SH-SY5Y (cell line): ENCODE results near the gene MYEOV.

Experiments
- GATA2 ChIP-seq: IDR thresholded peaks from 2 replicates; pipeline ENCODE4 v1.6.1; 2011; ENCODE audit warnings: mild to moderate bottlenecking, low read depth, low read length
- GATA3 ChIP-seq: IDR thresholded peaks from 2 replicates; pipeline ENCODE4 v1.6.1; 2011; ENCODE audit warnings: low read depth, mild to moderate bottlenecking, low read length, moderate library complexity

The MYEOV gene

DNA sequence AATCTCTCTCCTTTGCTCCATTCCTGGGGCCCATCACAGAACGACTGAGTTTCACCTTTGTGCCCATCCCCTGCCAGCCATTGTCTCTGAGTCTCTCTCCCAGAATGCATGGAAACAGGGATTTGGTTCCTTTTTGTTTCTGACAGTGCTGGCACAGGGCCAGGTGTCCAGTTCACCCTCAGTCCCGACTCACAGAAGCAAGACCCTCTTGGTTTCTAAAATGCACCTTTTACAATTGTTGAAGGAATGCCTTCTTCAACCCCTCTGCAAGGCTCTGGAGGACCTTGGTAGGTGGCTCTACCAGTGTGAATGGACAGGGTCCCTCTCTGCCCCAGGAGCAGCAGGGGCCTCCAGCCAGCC lies 5.1 kb upstream of the MYEOV start:
- TF ChIP-seq GATA2, result no peak
- TF ChIP-seq GATA3, result no peak

DNA sequence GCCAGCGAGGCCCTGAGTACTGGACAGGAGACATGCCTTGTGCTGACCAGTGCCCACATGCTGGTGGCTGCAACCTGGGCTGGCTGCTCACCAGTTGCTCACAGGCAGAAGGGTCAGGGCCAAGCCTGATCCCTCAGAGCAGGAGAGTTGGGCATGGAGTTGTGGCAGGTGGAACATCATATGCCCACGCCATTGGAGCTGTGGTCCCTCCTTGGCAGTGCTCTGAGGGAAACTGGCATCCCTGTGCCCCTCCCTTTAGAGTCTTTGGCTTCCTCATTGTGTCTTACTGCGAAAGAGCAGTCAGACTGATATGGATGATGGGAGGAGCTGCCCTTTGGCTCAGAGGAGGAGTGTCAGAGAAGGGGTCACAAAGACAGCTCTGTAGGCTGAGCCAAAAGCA lies 3.1 kb upstream of the MYEOV start:
- TF ChIP-seq GATA2 (no peak), GATA3 (no peak)

GRCh38 chr11:69291459-69292110 lies 2.4 kb upstream of the MYEOV start:
- TF ChIP-seq GATA2 (no peak), GATA3 (no peak)

DNA sequence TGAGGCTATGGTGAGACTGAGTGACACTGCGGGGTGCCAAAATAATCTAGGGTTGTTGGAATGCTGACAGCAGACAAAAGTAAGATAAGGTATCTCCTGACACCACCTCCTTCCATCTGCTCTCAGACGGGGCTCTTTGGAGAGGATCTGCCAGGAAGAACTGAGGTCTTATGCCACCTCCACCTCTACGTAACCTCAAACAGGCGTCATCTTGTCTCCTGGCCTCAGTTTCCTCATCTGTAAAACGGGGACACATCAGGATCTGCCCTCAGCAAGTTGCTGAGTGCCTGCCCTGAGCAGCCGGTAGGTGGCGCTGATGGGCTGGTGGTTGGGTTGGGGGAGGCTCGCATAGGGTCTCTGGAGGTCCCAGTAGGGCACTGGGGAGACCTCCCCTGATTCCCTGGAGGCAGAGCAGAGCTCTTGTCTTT lies 1.7 kb upstream of the MYEOV start:
- no peak for TF ChIP-seq GATA2
- no peak for TF ChIP-seq GATA3

GRCh38 chr11:69293087-69293486 lies 868 bp upstream of the MYEOV start:
- TF ChIP-seq GATA3, result no peak
- TF ChIP-seq GATA2, result no peak

GRCh38 chr11:69294571-69295078 lies 670 bp downstream of the MYEOV start:
- TF ChIP-seq GATA3, result no peak
- no peak for TF ChIP-seq GATA2

GRCh38 chr11:69295079-69295994 lies 1.4 kb downstream of the MYEOV start:
- TF ChIP-seq GATA3 (no peak), GATA2 (no peak)

GRCh38 chr11:69295995-69296889 lies 2.3 kb downstream of the MYEOV start:
- TF ChIP-seq GATA2 (no peak), GATA3 (no peak)

- TF ChIP-seq GATA2, result no peak
- no peak for TF ChIP-seq GATA3
Observed at GRCh38 chr11:69296890-69297786, 3.2 kb downstream of the MYEOV start.

- no peak for TF ChIP-seq GATA2
- TF ChIP-seq GATA3, result no peak
Observed at GRCh38 chr11:69297787-69298266, 3.9 kb downstream of the MYEOV start.

DNA sequence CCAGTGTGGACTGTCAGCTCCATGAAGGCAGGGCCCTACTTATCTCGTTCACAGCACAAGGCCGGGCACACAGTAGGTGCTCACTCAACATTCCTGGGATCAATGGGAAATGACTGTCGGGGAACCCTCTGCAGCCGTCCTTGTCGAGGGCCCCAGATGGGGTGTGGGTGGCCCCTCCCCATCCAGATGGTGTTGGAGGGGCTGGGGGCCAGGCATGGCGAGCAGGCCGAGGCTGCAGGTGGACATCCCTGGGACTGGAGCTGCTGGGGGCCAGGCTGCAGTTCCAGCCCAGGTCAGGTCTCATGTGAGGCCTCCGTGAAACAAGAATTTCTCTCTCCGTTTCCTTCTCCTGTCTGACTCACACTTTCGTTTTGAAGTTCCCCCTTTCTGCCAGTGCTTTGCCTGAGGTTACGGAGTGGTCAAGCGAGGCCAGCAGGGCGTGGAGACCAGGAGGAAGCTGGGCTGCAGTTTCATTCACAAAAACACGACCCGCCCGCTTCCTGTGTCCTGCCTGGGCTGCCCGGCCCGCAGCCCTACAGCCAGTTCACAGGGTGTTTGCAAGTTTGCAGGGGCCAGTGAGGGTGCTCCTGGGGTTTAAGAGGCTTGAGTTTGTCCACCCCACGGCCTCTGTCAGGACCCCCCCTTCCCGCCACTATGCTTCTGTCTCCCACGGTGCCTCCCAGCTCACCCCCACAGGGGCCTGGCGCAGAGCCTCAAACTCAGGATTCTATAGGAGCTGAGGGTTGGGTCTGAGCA lies 4.5 kb downstream of the MYEOV start:
- TF ChIP-seq GATA3 (no peak), GATA2 (no peak)

DNA sequence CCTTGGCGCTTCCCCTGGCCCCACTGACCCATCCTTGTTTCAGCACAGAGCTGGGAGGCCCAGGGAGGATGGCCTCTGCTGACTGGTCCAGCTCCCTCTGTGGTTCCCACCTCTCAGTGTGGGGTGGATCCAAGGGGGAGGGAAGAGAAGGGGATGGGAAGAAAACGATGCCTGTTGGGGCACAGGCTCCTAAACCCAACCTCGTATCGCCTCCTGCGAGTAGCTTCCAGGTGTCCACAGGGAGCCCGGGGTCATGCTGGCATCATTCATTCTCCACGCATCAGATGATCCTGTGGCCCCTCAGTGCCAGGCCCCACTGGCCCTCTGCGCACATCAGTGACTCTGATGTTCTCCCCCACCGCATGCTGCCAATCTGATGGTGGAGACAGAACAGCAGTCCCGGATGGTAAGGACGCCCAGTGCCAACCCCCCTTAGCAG lies 5.1 kb downstream of the MYEOV start:
- TF ChIP-seq GATA3 (no peak), GATA2 (no peak)
